MCF 10A (cell line): ENCODE results near the gene SRPX2. TPM values are rescaled to one million over a fixed set of nuclear protein-coding genes. Genes with fewer than 3 reads are reported as not detected.

Source experiments
- BruUV-seq: library from RNA; stranded (reverse); fragments of 400-500 nt; replicated peaks from 2 replicates; lab custom pipeline; 2021; lab: Mats Ljungman, UMichigan
- CTCF ChIA-PET: fragments of 300-600 bp; sonication (Branson Sonifier 250); formaldehyde crosslinking; extraction: SDS; loops from one replicate; lab custom pipeline; 2021; ENCODE audit warnings: antibody characterized with exemption, inconsistent platforms; lab: Yijun Ruan, JAX
- POLR2A ChIA-PET: fragments of 300-600, 350-650 bp; sonication (Branson Sonifier 250); formaldehyde crosslinking; extraction: SDS; loops from one replicate; lab custom pipeline; 2020; ENCODE audit warnings: antibody characterized with exemption, inconsistent platforms; lab: Yijun Ruan, JAX
- DNase-seq: peaks from one replicate; pipeline ENCODE4 v3.0.0-alpha.2; 2018; ENCODE audit not compliant: unreplicated experiment
- H3K27ac Mint-ChIP-seq: one replicate; pipeline ENCODE4 v1.8.0; 2022; ENCODE audit warnings: mild to moderate bottlenecking, low read depth, mixed read lengths; ENCODE audit not compliant: unreplicated experiment
- H3K27me3 Mint-ChIP-seq: one replicate; pipeline ENCODE4 v1.8.0; 2022; ENCODE audit warnings: mixed read lengths; ENCODE audit not compliant: insufficient read depth, unreplicated experiment
- H3K36me3 Mint-ChIP-seq: one replicate; pipeline ENCODE4 v1.8.0; 2022; ENCODE audit warnings: mild to moderate bottlenecking, moderate library complexity, mixed read lengths; ENCODE audit not compliant: insufficient read depth, unreplicated experiment
- H3K4me1 Mint-ChIP-seq: one replicate; pipeline ENCODE4 v1.8.0; 2022; ENCODE audit warnings: mixed read lengths; ENCODE audit not compliant: insufficient read depth, unreplicated experiment
- H3K4me3 Mint-ChIP-seq: one replicate; pipeline ENCODE4 v1.8.0; 2022; ENCODE audit warnings: mild to moderate bottlenecking, moderate library complexity, mixed read lengths; ENCODE audit not compliant: unreplicated experiment
- H3K9me3 Mint-ChIP-seq: one replicate; pipeline ENCODE4 v1.8.0; 2022; ENCODE audit warnings: mixed read lengths; ENCODE audit not compliant: unreplicated experiment
- CTCF ChIP-seq: fragments of 200-600 bp; IDR thresholded peaks from one replicate; pipeline ENCODE4 v1.8.0; 2022; ENCODE audit warnings: antibody characterized with exemption, mild to moderate bottlenecking; ENCODE audit not compliant: unreplicated experiment
- intact Hi-C: fragments of 100-400 bp; cut with micrococcal nuclease; formaldehyde crosslinking; loops from 2 replicates; pipeline ENCODE4 v1.14.1; 2022
- total RNA-seq: library from RNA; stranded (reverse); gene quantifications from 2 replicates; pipeline ENCODE4 v1.2.3, GENCODE V29; 2022

SRPX2 gene
- total RNA-seq, 1 experiment from 2014 or later: 4.7 TPM

GRCh38 chrX:100600340-100600739 lies 43.7 kb upstream of the SRPX2 start:
- peaks cover 75% of the 10 kb centered on the region for H3K27me3 Mint-ChIP-seq
- no peak overlapping the region for H3K27ac Mint-ChIP-seq
- H3K9me3 Mint-ChIP-seq: no peaks in the 10 kb centered on the region
- ChIA-PET CTCF (interaction anchor here (0.6 to 1.2 kb wide), 3 partner anchors 8 to 88 kb away, joined by 3 to 6 read pairs (median 3); no protein-coding TSS in a partner anchor), POLR2A (no interaction called here)
- DNase-seq: no peak
- no peaks in the 10 kb centered on the region for H3K4me1 Mint-ChIP-seq
- no peaks in the 10 kb centered on the region for H3K36me3 Mint-ChIP-seq
- no peak overlapping the region for H3K4me3 Mint-ChIP-seq
- BruUV-seq: no TSS peak
- intact Hi-C loops: no loop called here
- no peak for TF ChIP-seq CTCF

DNA sequence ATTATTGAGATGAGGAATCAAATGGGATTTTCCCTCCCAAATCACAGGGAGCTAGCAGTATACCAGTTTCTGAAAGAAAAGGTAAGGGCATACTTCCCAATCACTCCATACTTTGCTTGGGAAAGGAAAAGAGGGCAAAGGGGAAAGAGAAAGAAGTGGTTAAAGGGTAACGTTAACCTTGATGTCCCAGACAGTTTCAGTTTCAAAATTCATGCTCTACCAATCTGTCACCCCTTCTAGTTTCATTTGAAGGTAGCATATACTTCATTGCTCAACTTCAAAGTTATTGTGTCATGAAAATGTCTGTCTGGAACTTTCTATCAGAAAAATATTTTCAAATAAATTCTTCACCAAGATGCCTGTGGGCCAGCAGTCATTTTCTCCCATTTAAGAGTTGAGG lies 43.2 kb upstream of the SRPX2 start:
- no peaks in the 10 kb centered on the region for H3K9me3 Mint-ChIP-seq
- TF ChIP-seq CTCF: no peak
- CTCF ChIA-PET: no interaction called here

DNA sequence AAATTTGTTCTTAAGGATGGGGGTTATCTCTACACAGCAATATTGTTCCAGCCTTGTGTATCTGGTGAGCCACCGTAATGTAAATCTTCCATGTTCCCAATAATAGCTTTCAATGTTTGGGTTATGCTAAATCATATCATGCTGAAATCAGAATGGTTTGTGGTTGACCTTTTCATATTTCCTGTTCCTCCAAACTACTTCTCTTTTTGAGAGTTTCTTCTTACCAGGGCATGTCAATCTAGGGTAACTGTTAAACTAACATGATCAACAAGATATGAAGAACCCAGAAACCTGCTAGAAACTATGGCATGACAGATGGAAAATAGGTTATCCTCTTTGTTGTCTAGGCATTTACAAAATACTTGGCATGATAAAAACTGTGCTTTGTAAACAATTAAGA lies 37.2 kb upstream of the SRPX2 start:
- no peak for DNase-seq
- intact Hi-C loops: loop anchor here (5.0 kb wide), 1 partner anchor 89 kb away; no protein-coding TSS in a partner anchor
- no peaks in the 10 kb centered on the region for H3K36me3 Mint-ChIP-seq
- H3K27me3 Mint-ChIP-seq: peaks cover 33% of the 10 kb centered on the region
- H3K4me3 Mint-ChIP-seq: no peak overlapping the region
- no peak for TF ChIP-seq CTCF
- H3K9me3 Mint-ChIP-seq: no peaks in the 10 kb centered on the region
- ChIA-PET POLR2A (no interaction called here), CTCF (interaction anchor here (0.8 to 1.0 kb wide), 2 partner anchors 9 to 11 kb away, joined by 3 to 6 read pairs; no protein-coding TSS in a partner anchor)
- H3K4me1 Mint-ChIP-seq: no peaks in the 10 kb centered on the region
- BruUV-seq: no TSS peak
- H3K27ac Mint-ChIP-seq: no peak overlapping the region

More for the DNA sequence above, 43.2 kb upstream of the SRPX2 start:
- no TSS peak for BruUV-seq
- POLR2A ChIA-PET: no interaction called here
- no peak overlapping the region for H3K4me3 Mint-ChIP-seq
- no peak overlapping the region for H3K27ac Mint-ChIP-seq
- intact Hi-C loops: no loop called here
- no peak for DNase-seq
- H3K4me1 Mint-ChIP-seq: no peaks in the 10 kb centered on the region
- H3K36me3 Mint-ChIP-seq: no peaks in the 10 kb centered on the region
- peaks cover 75% of the 10 kb centered on the region for H3K27me3 Mint-ChIP-seq

- no peak overlapping the region for H3K4me3 Mint-ChIP-seq
- ChIA-PET CTCF (interaction anchor here (0.7 to 1.4 kb wide), 5 partner anchors 27 to 438 kb away, joined by 3 to 4 read pairs (median 3); partner anchors contain the start of genes SRPX2 and TSPAN6), POLR2A (no interaction called here)
- no peaks in the 10 kb centered on the region for H3K4me1 Mint-ChIP-seq
- peaks cover 45% of the 10 kb centered on the region for H3K27me3 Mint-ChIP-seq
- no peak for DNase-seq
- no TSS peak for BruUV-seq
- intact Hi-C loops: loop anchor here (5.0 kb wide), 1 partner anchor 92 kb away; no protein-coding TSS in a partner anchor
- H3K36me3 Mint-ChIP-seq: no peaks in the 10 kb centered on the region
- H3K9me3 Mint-ChIP-seq: no peaks in the 10 kb centered on the region
- TF ChIP-seq CTCF: peak; percentile 20
- H3K27ac Mint-ChIP-seq: no peak overlapping the region
Measured at GRCh38 chrX:100609591-100609990, 34.4 kb upstream of the SRPX2 start.
